Heart left ventricle (tissue), 16 donors: Measurements from ENCODE around the gene KCTD19. TPM values are rescaled to one million over a fixed set of nuclear protein-coding genes. Genes with fewer than 3 reads are reported as not detected.

Experiments used
- ATAC-seq, 4 donors: fragments of 200-7000 bp; cut with Tn5 transposase; one replicate each; pipeline ENCODE4 v1.9.1; 2020 to 2022; ENCODE audit warnings: moderate library complexity in 4 of 4, mild to moderate bottlenecking in 3 of 4, moderate number of reproducible peaks in 1 of 4
- DNase-seq, 5 donors: peaks; one replicate each; pipeline ENCODE4 v3.0.0-alpha.2; 2020
- H3K27ac ChIP-seq, 12 donors: fragments of 200-600 bp; sonication (generic) in 4 of 12; one replicate each; pipeline versions ENCODE4 v1.5.0 to v1.8.0; 2016 to 2022; ENCODE audit warnings: mild to moderate bottlenecking in 2 of 12
- H3K27me3 ChIP-seq, 9 donors: fragments of 200-600 bp; sonication (generic) in 2 of 9; one replicate each; pipeline versions ENCODE4 v1.5.1 to v1.8.0; 2016 to 2022; ENCODE audit warnings: mild to moderate bottlenecking in 3 of 9
- H3K36me3 ChIP-seq, 9 donors: fragments of 200-600 bp; sonication (generic) in 2 of 9; one replicate each; pipeline versions ENCODE4 v1.5.0 to v1.8.0; 2018 to 2022; ENCODE audit warnings: mild to moderate bottlenecking in 2 of 9
- H3K4me1 ChIP-seq, 12 donors: fragments of 200-600 bp; sonication (generic) in 4 of 12; one replicate each; pipeline versions ENCODE4 v1.5.0 to v1.8.0; 2016 to 2022; ENCODE audit warnings: mild to moderate bottlenecking in 3 of 12
- H3K4me3 ChIP-seq, 12 donors: fragments of 200-600 bp; sonication (generic) in 4 of 12; one replicate each; pipeline versions ENCODE4 v1.5.0 to v1.8.0; 2017 to 2022; ENCODE audit warnings: mild to moderate bottlenecking in 9 of 12, moderate library complexity in 4 of 12
- H3K9me3 ChIP-seq, 12 donors: fragments of 200-600 bp; sonication (generic) in 4 of 12; one replicate each; pipeline versions ENCODE4 v1.5.0 to v1.8.0; 2016 to 2022; ENCODE audit warnings: mild to moderate bottlenecking in 1 of 12
- CTCF ChIP-seq, 12 donors: fragments of 200-600 bp; sonication (generic) in 4 of 12; IDR thresholded peaks; one replicate each; pipeline versions ENCODE4 v1.5.0 to v1.8.0; 2018 to 2022; ENCODE audit warnings: antibody characterized with exemption in 12 of 12, mild to moderate bottlenecking in 5 of 12
- POLR2A ChIP-seq, 2 donors: fragments of 450-650 bp; IDR thresholded peaks; one replicate each; pipeline ENCODE4 v1.6.1; 2017; ENCODE audit warnings: antibody characterized with exemption in 2 of 2, mild to moderate bottlenecking in 2 of 2, moderate library complexity in 2 of 2
- WGBS, 4 donors: extraction: QIAGEN DNeasy Blood & Tissue Kit in 2 of 4; methylation state at CpG; one replicate each; pipeline versions ENCODE4 v1.1.5 to v1.1.7; 2013 to 2018; 5-methylcytosine and 5-hydroxymethylcytosine counted together
- intact Hi-C, 10 donors: fragments of 100-400 bp; cut with DNase I; formaldehyde crosslinking; loops; one replicate each; pipeline versions ENCODE4 v1.11.1 to v1.14.2; 2022
- polyA plus RNA-seq, 2 donors: library from polyadenylated mRNA; stranded (reverse); fragments of 200-250 nt; gene quantifications; one replicate each; pipeline ENCODE4 v1.2.3, GENCODE V29; 2013
- total RNA-seq, 9 donors: library from RNA; depleted of rRNA in 2 of 9; stranded (reverse); fragments of >200 nt in 2 of 9; fragmentation: NEBNext Ultra II Directional in 3 of 9; extraction: Animal tissue kit (Norgen Biotek cat#: 25700) in 3 of 9; gene quantifications; one replicate each; pipeline versions ENCODE4 v1.1.0 to v1.2.4, GENCODE V29; 2016 to 2023
- donor health status: ischemic (EF 13 %, LVEDD 7.1; RV severe dilation, severe dysfunction).
- donor health status: healthy with polysubstance abuse.
- donor health status: DM: no; HTN: yes; CAD: no.
- donor health status: DM: no; HTN: no; CAD: no.
- donor health status: ischemic (EF 25% LVEDD 6.9; RV normal size, moderate dysfunction).
- donor health status: ischemic (EF 25% LVEDD 5.7; RV mildly dilated, moderate dysfunction).
- donor health status: healthy.
- donor health status: DM: yes; HTN: yes; CAD: no.
- donor health status: ischemic (EF 35%, LVEDD 5.7; RV mildly dilated, moderate dysfunction).
- donor health status: nonischemic (EF 11% LVEDD 7.7; RV severe dilation, severe dysfunction).
- donor health status: DM: yes; HTN: yes; CAD: no.
- donor health status: PGD.
- donor health status: ischemic (EF 29% LVEDD 5.4; RV normal size, mild dysfunction).
- donor health status: nonischemic (EF 23%, LVEDD 6.1; RV moderate dilation, normal function).

KCTD19 gene
- total and polyA plus RNA-seq, 11 donors, result 0.19 to 0.29 TPM; not detected in 9

- Histone ChIP-seq H3K36me3 (no peaks in the 10 kb centered on the region), H3K4me3 (no peak overlapping the region), H3K27me3 (peaks cover 0 to 6% (median 0%) of the 10 kb centered on the region in 9 donors), H3K4me1 (no peaks in the 10 kb centered on the region), H3K9me3 (no peaks in the 10 kb centered on the region), H3K27ac (no peak overlapping the region)
- DNase-seq (peak in 1 of 5 donors; percentile 7), ATAC-seq (no peak)
- 84 to 90% (median 87%) methylated on average over 5 to 7 of the region's 7 CpGs for WGBS, 4 donors
- no peak for TF ChIP-seq POLR2A (IDR thresholded peaks at IDR 0.05)
- TF ChIP-seq CTCF (IDR thresholded peaks at IDR 0.05), result no peak
- intact Hi-C loops, result no loop called here
These were observed 35.1 kb downstream of the KCTD19 start for GRCh38 chr16:67291461-67291860.

DNA sequence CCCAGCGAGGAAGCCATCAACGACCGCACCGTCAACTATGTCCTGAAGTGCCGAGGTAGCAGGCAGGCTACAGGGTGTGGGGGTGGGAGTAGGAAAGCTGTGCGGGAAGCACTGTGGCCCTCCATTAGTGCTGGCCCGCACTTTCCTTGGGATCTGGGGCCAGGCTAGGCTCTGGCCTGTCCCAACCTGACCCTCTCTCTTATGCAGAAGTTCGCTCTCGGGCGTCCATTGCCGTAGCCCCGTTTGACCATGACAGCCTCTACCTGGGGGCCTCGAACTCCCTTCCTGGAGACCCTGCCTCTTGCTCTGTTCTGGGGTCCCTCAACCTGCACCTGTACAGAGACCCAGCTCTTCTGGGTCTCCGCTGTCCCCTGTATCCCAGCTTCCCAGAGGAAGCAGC lies 38.6 kb downstream of the KCTD19 start:
- TF ChIP-seq POLR2A (IDR thresholded peaks at IDR 0.05) (no peak), CTCF (IDR thresholded peaks at IDR 0.05) (no peak)
- ATAC-seq (no peak), DNase-seq (no peak)
- H3K9me3 ChIP-seq, result no peaks in the 10 kb centered on the region
- H3K4me3 ChIP-seq, result no peak overlapping the region
- intact Hi-C loops, result loop anchor here in 3 of 10 donors (10.0 kb wide), 1 partner anchor 107 kb away; the partner anchor contains the start of gene TPPP3 (in 3 of the 3)
- H3K27me3 ChIP-seq, result no peaks in the 10 kb centered on the region
- H3K27ac ChIP-seq, result no peak overlapping the region
- no peaks in the 10 kb centered on the region for H3K4me1 ChIP-seq
- H3K36me3 ChIP-seq, result no peaks in the 10 kb centered on the region
- 93 to 96% (median 95%) methylated on average over 14 of the region's 14 CpGs for WGBS, 4 donors

DNA sequence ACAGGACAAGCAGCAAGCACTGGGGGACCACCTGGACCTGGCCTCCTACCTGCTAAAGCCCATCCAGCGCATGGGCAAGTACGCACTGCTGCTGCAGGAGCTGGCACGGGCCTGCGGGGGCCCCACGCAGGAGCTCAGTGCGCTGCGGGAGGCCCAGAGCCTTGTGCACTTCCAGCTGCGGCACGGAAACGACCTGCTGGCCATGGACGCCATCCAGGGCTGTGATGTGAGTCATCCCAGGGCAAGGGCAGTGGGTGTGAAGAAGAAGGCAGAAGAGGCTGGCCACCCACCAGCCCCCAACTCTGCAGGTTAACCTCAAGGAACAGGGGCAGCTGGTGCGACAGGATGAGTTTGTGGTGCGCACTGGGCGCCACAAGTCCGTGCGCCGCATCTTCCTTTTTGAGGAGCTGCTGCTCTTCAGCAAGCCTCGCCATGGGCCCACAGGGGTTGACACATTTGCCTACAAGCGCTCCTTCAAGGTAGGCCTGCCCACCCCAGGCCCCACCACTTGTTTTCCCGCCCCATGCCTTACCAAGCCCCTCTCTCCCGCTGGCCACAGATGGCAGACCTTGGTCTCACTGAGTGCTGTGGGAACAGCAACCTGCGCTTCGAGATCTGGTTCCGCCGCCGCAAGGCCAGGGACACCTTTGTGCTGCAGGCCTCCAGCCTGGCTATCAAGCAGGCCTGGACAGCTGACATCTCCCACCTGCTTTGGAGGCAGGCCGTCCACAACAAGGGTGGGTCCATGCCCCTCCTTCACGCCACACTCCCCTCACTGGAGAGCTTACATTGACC lies 39.9 kb downstream of the KCTD19 start:
- no peak for DNase-seq
- intact Hi-C loops, result loop anchor here in 3 of 10 donors (10.0 kb wide), 1 partner anchor 108 kb away; the partner anchor contains the start of gene TPPP3 (in 3 of the 3)
- no peak overlapping the region for H3K27ac ChIP-seq
- H3K9me3 ChIP-seq, result no peaks in the 10 kb centered on the region
- TF ChIP-seq CTCF (IDR thresholded peaks at IDR 0.05) (no peak), POLR2A (IDR thresholded peaks at IDR 0.05) (no peak)
- ATAC-seq, result no peak
- H3K4me3 ChIP-seq, result no peak overlapping the region
- 92 to 96% (median 93%) methylated on average over 26 to 28 of the region's 28 CpGs for WGBS, 4 donors
- no peaks in the 10 kb centered on the region for H3K4me1 ChIP-seq
- no peaks in the 10 kb centered on the region for H3K36me3 ChIP-seq
- no peaks in the 10 kb centered on the region for H3K27me3 ChIP-seq
